Activated T-helper 2 cell treated with anti-CD3 and anti-CD28 coated beads, Interferon-gamma antibody, Interleukin-2, Interleukin-4, amounts not matched to agents 10 μg/mL and 5 μg/mL and 100 μg/mL, durations not matched to agents 14 hours and 24 hours and 36 hours (primary cell): ENCODE data around the gene TANC1. TPM values are rescaled to one million over a fixed set of nuclear protein-coding genes. Genes with fewer than 3 reads are reported as not detected.

Experiments
- DNase-seq: peaks from one replicate; pipeline ENCODE4 v3.0.0; 2021; ENCODE audit warnings: low spot score
- H3K27ac Mint-ChIP-seq: one replicate; pipeline ENCODE4 v1.8.0; 2021; ENCODE audit warnings: mixed read lengths
- H3K27me3 Mint-ChIP-seq: one replicate; pipeline ENCODE4 v1.8.0; 2021; ENCODE audit warnings: low read depth, mixed read lengths
- H3K36me3 Mint-ChIP-seq: one replicate; pipeline ENCODE4 v1.8.0; 2021; ENCODE audit warnings: low read depth, mixed read lengths
- H3K4me1 Mint-ChIP-seq: one replicate; pipeline ENCODE4 v1.8.0; 2021; ENCODE audit warnings: low read depth, mixed read lengths
- H3K4me3 Mint-ChIP-seq: one replicate; pipeline ENCODE4 v1.8.0; 2021; ENCODE audit warnings: low read depth, mild to moderate bottlenecking, moderate library complexity, mixed read lengths
- H3K9me3 Mint-ChIP-seq: one replicate; pipeline ENCODE4 v1.8.0; 2021; ENCODE audit warnings: mixed read lengths
- intact Hi-C: fragments of 100-400 bp; cut with micrococcal nuclease; formaldehyde crosslinking; loops from one replicate; pipeline ENCODE4 v1.15.1; 2023
- total RNA-seq: library from RNA; stranded (reverse); gene quantifications from 2 replicates; pipeline ENCODE4 v1.2.3, GENCODE V29; 2022

TANC1 gene
- total RNA-seq, 1 donor from 2014 or later = 0.34 TPM

- no peak for DNase-seq
- no peak overlapping the region for H3K27ac Mint-ChIP-seq
- no peaks in the 10 kb centered on the region for H3K4me1 Mint-ChIP-seq
- no peaks in the 10 kb centered on the region for H3K36me3 Mint-ChIP-seq
- peaks cover 2% of the 10 kb centered on the region for H3K27me3 Mint-ChIP-seq
- intact Hi-C loops = no loop called here
- no peaks in the 10 kb centered on the region for H3K9me3 Mint-ChIP-seq
- no peak overlapping the region for H3K4me3 Mint-ChIP-seq
These were observed 22.2 kb downstream of the TANC1 start for GRCh38 chr2:158990397-158991214.

GRCh38 chr2:158993030-158993429 is 24.6 kb downstream of the TANC1 start:
- no peaks in the 10 kb centered on the region for H3K9me3 Mint-ChIP-seq

GRCh38 chr2:158993721-158994587 is 25.5 kb downstream of the TANC1 start:
- peaks cover 2% of the 10 kb centered on the region for H3K27me3 Mint-ChIP-seq
- no peak overlapping the region for H3K27ac Mint-ChIP-seq
- no peak overlapping the region for H3K4me3 Mint-ChIP-seq
- no peaks in the 10 kb centered on the region for H3K4me1 Mint-ChIP-seq
- DNase-seq = no peak
- H3K9me3 Mint-ChIP-seq = no peaks in the 10 kb centered on the region
- H3K36me3 Mint-ChIP-seq = no peaks in the 10 kb centered on the region
- intact Hi-C loops = no loop called here

More at GRCh38 chr2:158993030-158993429, 24.6 kb downstream of the TANC1 start:
- intact Hi-C loops = no loop called here
- Mint-ChIP-seq H3K27me3 (peaks cover 2% of the 10 kb centered on the region), H3K4me1 (no peaks in the 10 kb centered on the region), H3K4me3 (no peak overlapping the region), H3K36me3 (no peaks in the 10 kb centered on the region), H3K27ac (no peak overlapping the region)
- no peak for DNase-seq

- Mint-ChIP-seq H3K27me3 (no peaks in the 10 kb centered on the region), H3K36me3 (no peaks in the 10 kb centered on the region), H3K27ac (no peak overlapping the region), H3K4me3 (no peak overlapping the region), H3K9me3 (no peaks in the 10 kb centered on the region), H3K4me1 (no peaks in the 10 kb centered on the region)
- DNase-seq = no peak
- intact Hi-C loops = no loop called here
These were observed 26.7 kb downstream of the TANC1 start for GRCh38 chr2:158994920-158995676.

GRCh38 chr2:158995677-158996049 is 27.2 kb downstream of the TANC1 start:
- no peak for DNase-seq
- Mint-ChIP-seq H3K4me3 (no peak overlapping the region), H3K27ac (no peak overlapping the region), H3K27me3 (no peaks in the 10 kb centered on the region), H3K4me1 (no peaks in the 10 kb centered on the region), H3K9me3 (no peaks in the 10 kb centered on the region), H3K36me3 (no peaks in the 10 kb centered on the region)
- intact Hi-C loops = no loop called here

- Mint-ChIP-seq H3K9me3 (no peaks in the 10 kb centered on the region), H3K27me3 (no peaks in the 10 kb centered on the region), H3K4me3 (no peak overlapping the region), H3K27ac (no peak overlapping the region), H3K4me1 (no peaks in the 10 kb centered on the region), H3K36me3 (no peaks in the 10 kb centered on the region)
- no peak for DNase-seq
- intact Hi-C loops = no loop called here
These were observed 28.0 kb downstream of the TANC1 start for GRCh38 chr2:158996378-158996993.

GRCh38 chr2:158997037-158997790 is 28.8 kb downstream of the TANC1 start:
- no peaks in the 10 kb centered on the region for H3K9me3 Mint-ChIP-seq
- H3K36me3 Mint-ChIP-seq = no peaks in the 10 kb centered on the region
- DNase-seq = no peak
- no peaks in the 10 kb centered on the region for H3K27me3 Mint-ChIP-seq
- no peak overlapping the region for H3K27ac Mint-ChIP-seq
- H3K4me3 Mint-ChIP-seq = no peak overlapping the region
- H3K4me1 Mint-ChIP-seq = no peaks in the 10 kb centered on the region
- intact Hi-C loops = no loop called here

- no peaks in the 10 kb centered on the region for H3K36me3 Mint-ChIP-seq
- DNase-seq = no peak
- H3K4me1 Mint-ChIP-seq = no peaks in the 10 kb centered on the region
- no peak overlapping the region for H3K27ac Mint-ChIP-seq
- H3K27me3 Mint-ChIP-seq = no peaks in the 10 kb centered on the region
- H3K9me3 Mint-ChIP-seq = no peaks in the 10 kb centered on the region
- intact Hi-C loops = no loop called here
- no peak overlapping the region for H3K4me3 Mint-ChIP-seq
These were observed 30.3 kb downstream of the TANC1 start for GRCh38 chr2:158998551-158999248.

GRCh38 chr2:158999458-158999857 is 31.0 kb downstream of the TANC1 start:
- no peaks in the 10 kb centered on the region for H3K36me3 Mint-ChIP-seq
- no peaks in the 10 kb centered on the region for H3K27me3 Mint-ChIP-seq
- no peak for DNase-seq
- no peaks in the 10 kb centered on the region for H3K4me1 Mint-ChIP-seq
- no peak overlapping the region for H3K27ac Mint-ChIP-seq
- H3K9me3 Mint-ChIP-seq = no peaks in the 10 kb centered on the region
- H3K4me3 Mint-ChIP-seq = no peak overlapping the region
- intact Hi-C loops = no loop called here

- intact Hi-C loops = no loop called here
- H3K36me3 Mint-ChIP-seq = no peaks in the 10 kb centered on the region
These were observed 31.6 kb downstream of the TANC1 start for GRCh38 chr2:159000072-159000471.

GRCh38 chr2:159002462-159003111 is 34.1 kb downstream of the TANC1 start:
- Mint-ChIP-seq H3K27me3 (no peaks in the 10 kb centered on the region), H3K36me3 (no peaks in the 10 kb centered on the region), H3K4me3 (no peak overlapping the region), H3K9me3 (no peaks in the 10 kb centered on the region), H3K4me1 (no peaks in the 10 kb centered on the region), H3K27ac (no peak overlapping the region)
- intact Hi-C loops = no loop called here
- no peak for DNase-seq

More at GRCh38 chr2:159000072-159000471, 31.6 kb downstream of the TANC1 start:
- no peaks in the 10 kb centered on the region for H3K27me3 Mint-ChIP-seq
- no peaks in the 10 kb centered on the region for H3K4me1 Mint-ChIP-seq
- no peak overlapping the region for H3K4me3 Mint-ChIP-seq
- no peaks in the 10 kb centered on the region for H3K9me3 Mint-ChIP-seq
- no peak overlapping the region for H3K27ac Mint-ChIP-seq
- no peak for DNase-seq
